Endothelial cell of umbilical vein (primary cell): ENCODE data around the gene SERGEF.

Source experiments
- CTCF ChIP-seq, 2 donors: IDR thresholded peaks; 1 replicate in 1 of 2; 2 replicates in 1 of 2; pipeline ENCODE4 v1.5.1; 2011; ENCODE audit warnings: low read length in 2 of 2, mild to moderate bottlenecking in 2 of 2, moderate library complexity in 2 of 2, control low read depth in 1 of 2, inconsistent platforms in 1 of 2, low read depth in 1 of 2; ENCODE audit not compliant: insufficient read depth in 1 of 2; ENCODE audit errors: extremely low read depth in 1 of 2
- EZH2 ChIP-seq: IDR thresholded peaks from 2 replicates; pipeline ENCODE4 v1.6.1; 2012; ENCODE audit warnings: borderline replicate concordance, low read depth, mild to moderate bottlenecking, moderate library complexity, low read length, inconsistent platforms; ENCODE audit not compliant: severe bottlenecking
- FOS ChIP-seq: IDR thresholded peaks from 2 replicates; pipeline ENCODE4 v1.6.1; 2011; ENCODE audit warnings: mild to moderate bottlenecking, low read length, moderate library complexity, borderline replicate concordance; ENCODE audit not compliant: insufficient read depth
- JUN ChIP-seq: IDR thresholded peaks from 2 replicates; pipeline ENCODE4 v1.6.1; 2011; ENCODE audit warnings: borderline replicate concordance, low read depth; ENCODE audit not compliant: insufficient read length, insufficient read depth
- MAX ChIP-seq: IDR thresholded peaks from 2 replicates; pipeline ENCODE4 v1.6.1; 2011; ENCODE audit not compliant: insufficient read depth, insufficient read length
- MYC ChIP-seq: IDR thresholded peaks from one replicate; pipeline ENCODE4 v1.6.1; 2011; ENCODE audit warnings: mild to moderate bottlenecking, low read depth, low read length
- POLR2A ChIP-seq: IDR thresholded peaks from 2 replicates; pipeline ENCODE4 v1.6.1; 2012; ENCODE audit warnings: low read depth, mild to moderate bottlenecking, control low read depth, low read length
- POLR2AphosphoS5 ChIP-seq: IDR thresholded peaks from 2 replicates; pipeline ENCODE4 v1.6.1; 2012; ENCODE audit warnings: low read depth, mild to moderate bottlenecking, control low read depth, low read length, moderate library complexity; ENCODE audit not compliant: insufficient read depth

GRCh38 chr11:17798716-17799115 is 214.1 kb downstream of the SERGEF start:
- TF ChIP-seq EZH2: no peak
- no peak for TF ChIP-seq CTCF (IDR thresholded peaks at IDR 0.05; ENCODE audit: extremely low read depth in 1 of 2, insufficient read depth in 1 of 2, low read depth in 1 of 2, low read length in 2 of 2)
- no peak for TF ChIP-seq POLR2A
- no peak for TF ChIP-seq POLR2AphosphoS5
- no peak for TF ChIP-seq MAX
- TF ChIP-seq MYC: no peak
- TF ChIP-seq FOS: no peak
- no peak for TF ChIP-seq JUN
